Medulla oblongata (tissue), 1 donor: ENCODE results near the gene FAM124A.

Experiments
- DNase-seq: peaks from one replicate; pipeline ENCODE4 v3.0.0-alpha.2; 2015; ENCODE audit errors: extremely low spot score

The FAM124A gene

DNA sequence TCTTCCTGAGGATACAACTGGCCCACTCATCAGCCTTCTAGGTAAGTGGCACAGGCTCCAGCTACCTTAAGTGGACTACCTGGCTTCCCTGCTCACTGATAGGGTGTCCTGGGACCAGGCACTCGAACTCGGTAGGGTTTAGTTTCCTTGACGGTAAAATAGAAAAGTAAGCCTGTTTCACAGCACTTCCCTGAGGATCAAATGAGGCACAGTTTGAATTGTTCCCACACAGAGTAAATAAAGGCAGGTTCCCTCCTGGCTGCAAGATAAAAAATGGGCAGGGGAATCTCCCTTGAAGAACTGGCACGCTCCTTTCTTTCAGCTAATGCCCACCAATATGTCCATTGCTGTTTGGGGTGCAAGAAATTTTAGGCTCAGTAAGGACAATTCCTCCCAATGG is 1.1 kb upstream of the FAM124A start:
- DNase-seq: no peak

DNA sequence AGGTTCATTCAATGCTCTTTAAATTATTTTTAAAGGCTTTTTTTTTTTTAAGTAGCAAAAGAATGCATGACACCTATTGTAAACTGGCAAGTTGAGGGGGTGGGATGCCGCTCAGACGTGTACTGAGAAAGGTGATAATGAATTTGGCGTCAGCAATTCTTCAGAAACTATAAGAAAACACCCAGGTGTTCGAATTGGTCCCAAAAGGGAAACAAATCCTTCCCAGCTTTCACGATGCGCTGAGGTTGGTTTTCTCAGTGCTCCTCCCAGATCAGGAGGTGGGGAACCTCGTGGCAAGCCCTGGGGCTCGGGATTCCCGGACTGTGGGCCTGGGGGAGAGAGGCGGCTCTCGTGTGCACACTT is 543 bp upstream of the FAM124A start:
- DNase-seq: peak; percentile 46

DNA sequence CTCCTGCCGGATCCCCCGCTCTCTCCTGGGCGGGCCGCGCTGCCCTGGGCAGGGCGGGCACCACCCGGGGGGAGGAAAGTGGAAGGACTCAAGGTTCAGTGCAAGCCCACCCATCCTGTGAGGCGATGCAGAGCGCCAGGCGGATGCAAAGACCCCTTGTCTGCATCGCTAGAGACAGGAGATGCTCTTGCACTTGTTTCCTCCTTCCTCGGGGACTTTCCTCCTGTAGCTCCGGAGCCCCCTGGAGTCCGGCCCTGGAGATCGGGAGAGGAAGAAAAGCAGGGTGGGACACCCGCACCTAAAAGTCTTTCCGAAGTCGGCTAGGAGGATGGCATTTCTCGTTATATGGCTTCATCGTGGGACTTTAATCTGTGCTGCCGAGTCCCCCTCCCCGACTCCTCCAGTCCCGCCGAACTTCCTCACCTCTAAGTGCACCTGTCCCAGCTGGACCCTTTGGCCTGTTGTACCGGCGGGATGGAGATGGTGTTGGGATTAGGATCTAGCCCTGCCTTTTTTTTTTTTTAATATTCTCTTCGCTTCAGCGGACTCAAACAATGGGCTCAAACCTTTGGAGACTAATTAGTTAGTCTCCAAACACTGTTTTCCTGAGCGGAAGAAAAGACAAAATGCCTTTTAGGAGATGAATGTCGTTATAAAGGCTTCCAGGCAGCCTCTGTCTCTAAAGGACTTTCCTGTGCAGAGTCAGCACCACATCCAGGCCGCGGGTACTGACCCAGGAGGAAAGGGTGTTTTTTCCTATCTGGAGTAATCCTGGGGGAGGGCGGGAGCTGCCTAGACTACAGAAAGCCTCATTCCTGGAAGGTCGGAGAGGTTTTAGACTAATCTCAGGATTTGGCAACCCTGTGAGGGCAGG is 725 bp downstream of the FAM124A start:
- peak; percentile 51 for DNase-seq

DNA sequence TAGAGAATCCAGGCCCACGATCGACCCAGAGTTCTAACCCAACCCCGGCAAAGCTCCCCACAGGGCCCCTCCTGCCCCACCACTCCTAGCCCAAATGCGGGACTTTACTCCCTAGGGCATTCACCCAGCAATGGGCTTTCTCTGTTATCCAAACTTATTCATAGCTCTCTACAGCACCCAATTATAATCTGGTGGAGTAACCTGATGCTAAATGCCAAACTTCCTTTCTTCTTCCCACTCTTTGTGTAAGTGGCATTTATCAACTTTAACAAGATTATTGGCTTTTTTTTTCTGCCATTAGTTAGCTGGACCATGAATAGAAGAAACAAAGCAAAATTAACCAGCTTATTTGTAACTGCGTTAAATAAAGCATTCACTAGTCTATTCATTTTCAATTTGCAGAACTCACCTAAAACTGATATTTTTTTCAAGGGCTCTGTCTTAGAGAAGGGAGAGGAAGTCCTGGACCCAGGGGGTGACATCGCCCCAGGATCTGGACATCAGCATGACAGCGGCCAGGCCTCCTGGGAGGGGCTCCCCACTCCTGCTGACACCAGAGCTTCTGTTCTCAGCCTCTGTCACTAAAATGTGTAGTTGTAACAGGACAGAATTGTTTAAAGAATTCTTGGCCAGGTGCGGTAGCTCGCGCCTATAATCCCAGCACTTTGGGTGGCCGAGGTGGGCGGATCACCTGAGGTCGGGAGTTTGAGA is 1.5 kb downstream of the FAM124A start:
- peak; percentile 86 for DNase-seq

DNA sequence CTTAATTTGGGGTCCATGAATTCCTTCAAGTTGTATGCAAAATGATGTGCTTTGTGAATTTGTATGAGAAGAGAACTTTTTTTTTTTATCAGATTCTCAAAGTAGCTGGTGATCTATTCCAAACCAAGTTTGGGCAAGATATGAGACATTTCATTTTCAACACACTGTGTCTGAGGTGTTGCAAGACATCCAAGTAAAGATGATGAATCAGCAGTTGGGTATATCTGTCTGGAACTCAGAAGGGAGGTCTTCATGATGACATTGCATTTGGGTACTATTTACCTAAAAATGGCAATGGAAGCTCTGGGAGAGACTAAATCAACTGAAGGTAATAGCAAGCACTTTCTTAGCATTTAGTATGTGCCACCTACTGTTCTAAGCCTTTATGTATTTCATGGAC is 2.8 kb downstream of the FAM124A start:
- peak; percentile 4 for DNase-seq

DNA sequence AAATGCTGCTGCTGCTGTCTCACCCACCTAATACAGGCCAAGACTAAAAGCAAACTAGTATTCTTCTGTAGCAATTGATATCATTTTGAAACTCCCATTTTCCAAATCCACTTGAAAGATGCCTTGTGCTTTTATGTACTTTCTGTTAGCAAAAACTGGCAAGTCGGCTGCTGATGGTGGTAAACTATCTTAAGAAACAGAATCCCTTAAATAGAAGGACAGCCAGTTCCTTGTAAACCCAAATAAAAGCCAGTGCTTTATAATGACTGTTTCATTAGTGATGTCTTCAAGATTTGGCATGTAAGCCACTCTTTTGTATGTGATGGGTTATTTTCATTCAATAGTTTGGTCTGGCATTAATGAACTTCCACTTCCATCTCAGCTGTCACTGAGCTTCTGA is 5.2 kb downstream of the FAM124A start:
- DNase-seq: peak; percentile 17

DNA sequence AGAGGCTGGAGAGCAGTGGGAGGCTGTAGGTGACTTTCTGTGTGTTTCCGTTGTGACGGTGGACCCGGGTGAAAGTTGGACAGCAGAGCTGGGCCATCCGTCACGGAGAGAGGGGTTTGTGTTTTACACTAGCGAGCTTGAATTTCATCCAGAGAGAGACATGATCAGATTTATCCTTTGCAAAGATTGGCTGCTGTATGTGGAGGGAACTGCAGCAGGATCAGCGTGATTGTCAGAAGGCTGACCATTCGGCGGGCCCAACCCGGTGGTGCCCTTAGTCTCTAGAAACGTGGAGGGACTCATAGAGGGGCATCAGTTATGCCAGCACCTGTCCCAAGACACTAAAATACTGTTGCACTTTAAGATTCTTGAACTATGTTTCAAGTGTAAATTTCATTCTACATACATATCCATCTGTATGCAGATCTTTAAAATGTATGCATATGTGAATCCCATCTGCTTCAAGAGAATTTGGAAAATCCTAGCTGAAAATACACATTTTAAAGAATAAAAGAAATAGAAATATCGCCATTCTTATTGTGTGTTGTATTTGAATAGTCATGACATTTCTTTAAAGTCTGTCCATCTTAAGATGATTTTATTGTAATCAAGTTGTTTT is 7.0 kb downstream of the FAM124A start:
- DNase-seq: peak; percentile 16

DNA sequence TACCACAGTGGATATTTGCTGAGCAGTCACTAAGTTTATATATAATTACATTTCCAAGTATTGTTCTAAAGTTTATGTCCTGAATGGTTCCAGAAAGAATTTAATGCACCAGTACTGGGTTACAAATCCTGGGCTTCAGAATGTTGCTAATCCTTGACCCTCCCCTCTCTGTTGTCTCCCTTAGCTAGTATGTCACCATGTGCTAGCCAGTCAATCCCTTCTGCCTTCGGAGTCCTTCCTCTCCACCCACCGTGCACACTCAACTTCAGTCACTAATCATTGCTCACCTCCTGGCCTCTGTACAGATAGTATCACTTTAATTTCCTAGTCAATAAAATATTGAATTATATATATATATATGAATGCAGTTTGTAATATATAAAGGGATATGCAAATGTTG is 7.5 kb downstream of the FAM124A start:
- peak; percentile 31 for DNase-seq

DNA sequence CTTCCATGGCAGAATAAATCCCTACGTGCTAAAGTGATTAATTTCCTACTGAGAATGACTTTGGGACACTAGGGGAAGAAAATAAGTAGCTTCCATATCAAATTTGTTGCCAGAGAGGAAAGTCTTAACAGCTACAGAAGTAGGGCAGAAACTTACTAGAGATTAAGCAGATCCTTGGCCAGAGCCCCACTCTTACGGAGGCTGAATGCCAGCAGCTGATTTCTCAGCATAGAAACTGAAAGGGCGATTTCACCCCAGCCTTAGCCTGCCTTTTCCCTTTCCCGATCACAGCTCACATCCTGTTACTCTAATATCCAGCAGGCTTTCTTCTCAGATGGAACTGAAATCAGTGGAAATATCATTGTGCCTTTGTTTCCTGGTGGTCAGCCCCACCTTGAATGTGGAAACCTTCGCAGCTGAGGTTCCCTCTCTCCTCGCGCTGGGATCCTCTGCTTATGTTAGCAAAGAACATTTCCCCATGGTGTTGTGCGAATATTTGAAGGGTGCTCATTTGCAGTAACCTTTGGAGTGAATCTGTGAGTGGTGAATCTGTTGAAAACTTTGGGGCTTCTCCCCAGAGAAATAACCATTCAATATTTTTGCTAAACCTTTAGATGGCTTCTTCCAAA is 8.4 kb downstream of the FAM124A start:
- DNase-seq: peak; percentile 79

DNA sequence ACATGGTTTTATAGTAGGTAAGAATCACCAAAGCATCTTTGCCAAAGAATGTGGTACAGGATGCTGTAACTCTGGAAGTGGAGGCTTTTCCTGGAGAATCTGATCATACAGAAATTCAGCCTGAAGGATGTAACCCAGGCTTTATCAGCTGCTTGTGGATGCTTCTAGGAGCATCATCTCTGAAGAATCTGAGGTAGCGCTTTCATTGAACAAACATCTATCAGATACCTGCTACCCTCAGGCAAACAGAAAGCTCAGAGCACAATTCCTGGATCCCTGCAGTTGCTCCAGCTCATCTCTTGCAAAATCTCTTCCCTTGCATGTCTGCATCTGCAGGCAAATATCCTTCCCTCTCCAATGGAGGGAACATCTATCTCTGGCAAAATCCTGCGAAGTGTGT is 9.3 kb downstream of the FAM124A start:
- no peak for DNase-seq

DNA sequence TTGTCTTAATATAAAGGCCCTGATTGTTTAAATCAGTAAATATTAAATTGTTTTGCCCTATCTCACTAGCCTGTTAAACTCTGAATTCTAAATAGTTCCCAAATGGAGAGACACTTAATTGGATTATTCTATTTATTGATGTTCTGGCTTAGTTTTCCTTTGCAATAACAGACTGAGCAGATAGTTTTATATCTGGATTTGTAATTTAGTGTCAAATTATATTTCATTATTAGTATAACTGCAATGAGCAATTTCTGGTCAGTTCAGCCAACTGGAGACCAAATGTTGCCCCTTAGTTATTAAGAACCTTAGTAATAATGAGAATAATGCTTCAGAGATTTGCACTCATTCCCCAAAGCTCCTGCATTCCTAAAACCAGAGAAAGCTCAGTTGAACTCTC is 10.1 kb downstream of the FAM124A start:
- DNase-seq: no peak

DNA sequence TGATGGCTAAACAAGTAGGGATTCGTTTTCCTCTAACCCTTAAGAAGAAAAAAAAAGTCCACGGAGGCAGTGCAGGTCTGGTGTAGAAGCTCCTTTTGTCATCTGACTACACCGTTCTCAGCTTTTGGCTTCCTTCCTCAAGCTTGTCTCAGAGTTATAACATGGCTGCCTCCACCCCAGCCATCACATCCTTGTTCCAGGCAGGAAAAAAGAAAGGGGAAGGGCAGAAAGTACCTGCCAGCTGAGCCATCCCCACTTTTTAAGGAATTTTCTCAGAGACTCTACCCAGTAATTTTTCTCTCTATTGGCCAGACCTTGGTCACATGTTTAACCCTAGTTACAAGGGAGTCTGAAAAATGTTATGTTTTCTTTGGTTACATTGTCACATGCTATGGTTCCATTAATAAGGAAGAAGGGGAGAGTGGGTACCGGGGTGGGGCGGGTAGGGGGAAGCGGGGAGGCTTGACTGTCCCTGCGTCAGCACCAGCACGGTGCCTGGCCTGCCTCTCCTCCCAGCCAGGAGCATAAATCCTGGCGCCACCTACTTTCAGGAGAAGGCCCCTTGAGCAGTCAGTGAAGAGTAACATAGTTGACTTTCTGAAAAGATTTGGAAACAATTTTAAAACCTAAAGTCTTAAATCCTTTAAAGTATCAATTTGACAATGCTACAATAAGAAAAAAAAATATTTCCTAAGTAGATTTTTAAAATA is 11.1 kb downstream of the FAM124A start:
- DNase-seq: no peak

DNA sequence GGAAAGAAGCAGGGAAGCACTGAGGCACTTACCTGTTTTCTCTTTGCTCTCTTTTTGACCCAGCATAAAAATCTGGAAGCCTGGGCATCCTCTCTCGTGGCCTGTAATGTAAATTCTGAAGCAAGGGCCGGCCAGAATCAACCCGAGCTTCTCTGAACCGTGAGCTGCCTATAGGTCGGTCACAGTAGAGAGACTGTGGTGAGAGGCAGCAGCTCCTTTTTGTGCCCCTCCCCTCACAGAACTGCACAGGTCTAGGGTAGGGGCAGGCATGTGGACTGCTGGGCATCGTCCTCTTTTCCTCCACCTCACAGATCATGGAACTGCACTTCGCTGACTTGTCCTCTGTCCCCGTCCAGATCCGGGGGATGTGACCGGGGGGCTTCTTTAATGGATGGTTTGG is 12.5 kb downstream of the FAM124A start:
- no peak for DNase-seq

DNA sequence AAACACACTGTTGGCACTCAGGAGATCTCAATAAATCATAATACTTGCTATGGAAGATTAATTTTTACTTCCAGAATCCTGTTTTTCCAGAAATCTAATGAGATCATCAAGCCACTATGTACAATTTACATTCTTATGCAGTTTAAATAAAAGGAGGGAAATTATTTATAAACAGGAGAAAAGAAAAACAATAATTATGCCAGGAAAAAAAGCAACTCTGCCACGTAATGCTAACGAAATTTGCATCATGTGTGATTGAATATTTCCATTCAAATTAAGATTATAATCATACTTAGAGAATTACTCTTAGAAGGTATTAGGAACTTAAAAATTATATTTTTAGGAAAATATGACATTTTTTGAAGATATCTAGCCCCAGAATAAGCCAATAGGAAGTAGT is 13.0 kb downstream of the FAM124A start:
- DNase-seq: no peak

DNA sequence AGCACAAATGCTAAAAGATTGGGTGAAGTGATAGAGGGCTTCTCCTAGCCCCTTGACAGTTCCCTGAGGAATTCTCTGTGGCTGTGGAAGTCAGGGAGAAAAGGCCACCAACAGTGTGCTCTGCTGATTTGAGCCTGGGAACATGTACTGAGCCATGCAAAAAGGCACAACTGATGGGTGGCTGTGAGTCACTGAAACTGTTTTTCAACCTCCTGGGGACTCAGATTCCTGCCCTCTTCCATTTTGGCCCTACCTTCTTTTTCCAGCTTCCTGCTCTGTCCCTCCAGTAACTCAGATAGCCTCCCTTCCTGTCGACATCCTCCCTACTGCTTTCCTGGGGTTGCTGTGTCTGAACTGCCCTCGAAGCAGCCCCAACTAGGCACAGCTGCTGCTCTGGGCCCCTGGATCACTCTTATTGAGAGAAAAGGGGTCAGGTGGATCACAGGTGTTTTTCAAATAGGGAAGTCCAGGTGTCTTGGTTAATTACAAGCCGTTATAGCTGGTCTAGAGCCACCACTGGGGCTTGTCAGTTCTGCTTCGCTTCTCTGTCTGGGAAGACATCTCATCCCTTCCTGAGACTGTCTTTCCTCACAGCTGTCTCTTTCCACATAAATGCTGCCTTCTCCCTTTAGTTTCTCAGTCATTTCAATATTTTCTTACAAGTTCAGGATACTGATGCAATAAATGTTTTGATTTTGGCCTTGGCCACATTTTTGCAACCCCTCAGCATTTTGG is 13.7 kb downstream of the FAM124A start:
- no peak for DNase-seq

DNA sequence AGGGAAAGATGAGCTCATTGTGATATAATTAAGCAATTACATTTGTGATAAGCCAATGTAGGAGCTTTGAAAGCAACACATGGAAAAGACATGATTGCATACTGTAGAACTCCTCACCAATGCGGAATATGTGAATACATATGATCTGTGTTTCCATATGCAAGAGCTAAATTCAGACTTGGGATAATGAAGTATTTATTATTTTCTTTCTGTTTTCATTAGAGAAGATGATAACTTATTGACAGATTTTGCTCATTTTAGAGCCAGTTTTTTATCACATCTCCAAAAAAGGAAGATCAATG is 14.2 kb downstream of the FAM124A start:
- no peak for DNase-seq

DNA sequence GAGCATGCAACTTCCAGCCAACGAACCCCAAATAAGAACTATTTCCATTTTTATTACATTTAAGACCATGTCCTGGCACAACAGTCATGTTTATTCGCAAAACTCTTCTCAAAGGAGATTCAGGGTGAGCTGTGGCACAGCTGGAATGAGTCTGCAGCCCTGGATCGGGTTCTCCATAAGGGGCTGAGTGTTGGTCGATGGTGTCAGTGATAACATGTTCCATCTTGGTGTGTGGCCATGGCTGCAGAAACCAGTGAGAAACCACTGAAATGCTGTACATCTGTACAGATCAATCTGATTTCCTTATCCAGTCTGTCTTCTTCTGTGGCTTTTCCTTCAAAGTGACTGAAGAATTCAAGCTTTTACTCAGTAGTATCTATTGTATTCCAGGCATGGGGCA is 15.2 kb downstream of the FAM124A start:
- no peak for DNase-seq

DNA sequence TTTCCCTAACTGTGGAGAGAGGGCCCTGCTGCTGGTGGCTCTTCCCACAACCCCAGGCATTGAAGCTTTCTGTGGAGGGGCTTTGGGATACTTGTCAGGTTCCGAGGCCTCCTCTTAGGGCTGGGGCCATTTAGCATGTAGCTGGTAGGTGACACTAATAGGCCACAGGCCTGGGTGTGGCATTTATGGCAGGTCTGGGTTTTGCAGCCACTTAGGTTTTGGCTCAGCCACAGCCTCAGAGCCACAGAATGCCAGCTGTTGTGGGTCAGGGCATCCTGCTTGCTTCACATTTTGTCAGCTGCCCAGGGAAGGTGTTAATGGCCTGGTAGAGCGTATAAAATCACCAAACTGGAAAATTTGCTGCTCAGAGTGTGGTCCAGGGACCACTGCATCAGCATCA is 15.7 kb downstream of the FAM124A start:
- no peak for DNase-seq

DNA sequence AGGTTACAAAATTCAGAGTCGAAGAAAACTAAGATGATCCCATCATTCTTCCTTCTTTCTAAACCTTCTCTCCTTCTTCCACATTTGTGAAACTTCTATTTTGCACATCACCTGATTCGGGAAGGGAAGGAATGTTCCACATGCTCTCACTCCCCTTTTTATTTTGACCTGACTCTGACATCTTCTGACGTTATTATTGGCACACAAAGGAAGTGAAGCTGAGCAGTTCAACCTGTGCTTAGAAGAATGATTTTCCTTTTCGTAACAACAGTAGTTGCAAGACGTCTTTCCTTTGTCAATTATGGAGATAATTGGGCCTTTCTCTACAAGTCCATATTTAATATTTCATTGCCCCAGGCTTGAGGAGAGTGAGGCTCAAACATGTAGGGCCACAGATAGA is 18.0 kb downstream of the FAM124A start:
- no peak for DNase-seq

DNA sequence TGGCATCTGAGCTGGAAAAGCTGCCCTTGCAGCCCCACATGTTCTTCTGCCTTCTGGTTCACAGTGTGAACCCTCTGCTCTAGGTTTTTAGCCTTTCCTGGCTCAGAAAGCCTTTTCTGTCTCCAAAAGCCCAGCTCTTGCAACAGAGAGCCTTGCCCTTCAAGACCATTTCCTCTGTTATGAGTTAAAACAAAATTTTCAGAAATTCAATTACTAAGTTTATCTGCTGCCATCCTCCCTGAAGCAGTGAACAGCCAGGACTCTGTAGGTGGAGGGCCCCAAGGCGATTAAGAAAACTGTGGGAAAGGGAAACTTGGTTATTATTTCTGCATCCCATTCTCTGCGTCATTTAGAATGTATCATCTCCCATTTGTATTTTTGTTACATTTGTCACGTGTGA is 18.8 kb downstream of the FAM124A start:
- no peak for DNase-seq

DNA sequence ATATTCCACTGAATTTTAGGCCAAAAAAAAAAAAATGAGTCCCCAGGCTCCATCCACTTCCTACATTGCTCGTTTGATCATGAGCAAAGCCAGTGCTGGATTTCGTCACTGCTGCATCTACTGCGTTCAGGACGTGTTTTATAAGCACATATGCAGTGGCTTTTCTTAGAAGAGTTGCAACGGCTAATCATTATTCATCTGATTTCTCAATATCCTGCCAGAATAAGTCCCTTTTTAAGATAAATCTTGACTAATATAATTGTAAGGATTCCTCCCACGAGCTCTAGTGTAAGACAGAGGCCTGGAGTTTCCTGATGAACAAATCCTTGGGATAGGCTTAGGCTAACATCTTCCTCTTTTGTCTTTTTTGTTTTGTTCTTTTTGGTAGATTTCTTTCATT is 19.5 kb downstream of the FAM124A start:
- DNase-seq: no peak
